Heart left ventricle (tissue), 16 donors: ENCODE data around the gene GPR160. TPM values are rescaled to one million over a fixed set of nuclear protein-coding genes. Genes with fewer than 3 reads are reported as not detected.

Experiments used
- ATAC-seq, 4 donors: fragments of 200-7000 bp; cut with Tn5 transposase; one replicate each; pipeline ENCODE4 v1.9.1; 2020 to 2022; ENCODE audit warnings: moderate library complexity in 4 of 4, mild to moderate bottlenecking in 3 of 4, moderate number of reproducible peaks in 1 of 4
- DNase-seq, 5 donors: peaks; one replicate each; pipeline ENCODE4 v3.0.0-alpha.2; 2020
- H3K27ac ChIP-seq, 12 donors: fragments of 200-600 bp; sonication (generic) in 4 of 12; one replicate each; pipeline versions ENCODE4 v1.5.0 to v1.8.0; 2016 to 2022; ENCODE audit warnings: mild to moderate bottlenecking in 2 of 12
- H3K27me3 ChIP-seq, 9 donors: fragments of 200-600 bp; sonication (generic) in 2 of 9; one replicate each; pipeline versions ENCODE4 v1.5.1 to v1.8.0; 2016 to 2022; ENCODE audit warnings: mild to moderate bottlenecking in 3 of 9
- H3K36me3 ChIP-seq, 9 donors: fragments of 200-600 bp; sonication (generic) in 2 of 9; one replicate each; pipeline versions ENCODE4 v1.5.0 to v1.8.0; 2018 to 2022; ENCODE audit warnings: mild to moderate bottlenecking in 2 of 9
- H3K4me1 ChIP-seq, 12 donors: fragments of 200-600 bp; sonication (generic) in 4 of 12; one replicate each; pipeline versions ENCODE4 v1.5.0 to v1.8.0; 2016 to 2022; ENCODE audit warnings: mild to moderate bottlenecking in 3 of 12
- H3K4me3 ChIP-seq, 12 donors: fragments of 200-600 bp; sonication (generic) in 4 of 12; one replicate each; pipeline versions ENCODE4 v1.5.0 to v1.8.0; 2017 to 2022; ENCODE audit warnings: mild to moderate bottlenecking in 9 of 12, moderate library complexity in 4 of 12
- H3K9me3 ChIP-seq, 12 donors: fragments of 200-600 bp; sonication (generic) in 4 of 12; one replicate each; pipeline versions ENCODE4 v1.5.0 to v1.8.0; 2016 to 2022; ENCODE audit warnings: mild to moderate bottlenecking in 1 of 12
- POLR2A ChIP-seq, 2 donors: fragments of 450-650 bp; IDR thresholded peaks; one replicate each; pipeline ENCODE4 v1.6.1; 2017; ENCODE audit warnings: antibody characterized with exemption in 2 of 2, mild to moderate bottlenecking in 2 of 2, moderate library complexity in 2 of 2
- WGBS, 4 donors: extraction: QIAGEN DNeasy Blood & Tissue Kit in 2 of 4; methylation state at CpG; one replicate each; pipeline versions ENCODE4 v1.1.5 to v1.1.7; 2013 to 2018; 5-methylcytosine and 5-hydroxymethylcytosine counted together
- intact Hi-C, 10 donors: fragments of 100-400 bp; cut with DNase I; formaldehyde crosslinking; loops; one replicate each; pipeline versions ENCODE4 v1.11.1 to v1.14.2; 2022
- long read RNA-seq, 3 donors: library from polyadenylated mRNA; unstranded; transcript quantifications; one replicate each; pipeline ENCODE4 v2.0.0, GENCODE V29; 2020 to 2021
- polyA plus RNA-seq, 2 donors: library from polyadenylated mRNA; stranded (reverse); fragments of 200-250 nt; gene quantifications; one replicate each; pipeline ENCODE4 v1.2.3, GENCODE V29; 2013
- total RNA-seq, 9 donors: library from RNA; depleted of rRNA in 2 of 9; stranded (reverse); fragments of >200 nt in 2 of 9; fragmentation: NEBNext Ultra II Directional in 3 of 9; extraction: Animal tissue kit (Norgen Biotek cat#: 25700) in 3 of 9; gene quantifications; one replicate each; pipeline versions ENCODE4 v1.1.0 to v1.2.4, GENCODE V29; 2016 to 2023
- TF ChIP-seq, protein P1 (sequence below), 12 donors: fragments of 200-600 bp; sonication (generic) in 4 of 12; IDR thresholded peaks; one replicate each; pipeline versions ENCODE4 v1.5.0 to v1.8.0; 2018 to 2022; ENCODE audit warnings: antibody characterized with exemption in 12 of 12, mild to moderate bottlenecking in 5 of 12
- donor health status: ischemic (EF 13 %, LVEDD 7.1; RV severe dilation, severe dysfunction).
- donor health status: healthy with polysubstance abuse.
- donor health status: DM: no; HTN: yes; CAD: no.
- donor health status: DM: no; HTN: no; CAD: no.
- donor health status: ischemic (EF 25% LVEDD 6.9; RV normal size, moderate dysfunction).
- donor health status: ischemic (EF 25% LVEDD 5.7; RV mildly dilated, moderate dysfunction).
- donor health status: healthy.
- donor health status: DM: yes; HTN: yes; CAD: no.
- donor health status: ischemic (EF 35%, LVEDD 5.7; RV mildly dilated, moderate dysfunction).
- donor health status: nonischemic (EF 11% LVEDD 7.7; RV severe dilation, severe dysfunction).
- donor health status: DM: yes; HTN: yes; CAD: no.
- donor health status: PGD.
- donor health status: ischemic (EF 29% LVEDD 5.4; RV normal size, mild dysfunction).
- donor health status: nonischemic (EF 23%, LVEDD 6.1; RV moderate dilation, normal function).

Gene GPR160, protein sequence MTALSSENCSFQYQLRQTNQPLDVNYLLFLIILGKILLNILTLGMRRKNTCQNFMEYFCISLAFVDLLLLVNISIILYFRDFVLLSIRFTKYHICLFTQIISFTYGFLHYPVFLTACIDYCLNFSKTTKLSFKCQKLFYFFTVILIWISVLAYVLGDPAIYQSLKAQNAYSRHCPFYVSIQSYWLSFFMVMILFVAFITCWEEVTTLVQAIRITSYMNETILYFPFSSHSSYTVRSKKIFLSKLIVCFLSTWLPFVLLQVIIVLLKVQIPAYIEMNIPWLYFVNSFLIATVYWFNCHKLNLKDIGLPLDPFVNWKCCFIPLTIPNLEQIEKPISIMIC
- total RNA-seq, result 1 to 10 TPM in 4 of 9 donors, under 1 TPM in 5; 0.28 to 2.6 (median 0.99) TPM
- polyA plus RNA-seq, result under 1 TPM; 0.65 to 1.00 TPM
- long read RNA-seq, donor 1, partial matches to known transcripts, result 0 of 2 reads
- long read RNA-seq, donor 1, other reads (novel, unspliced or antisense), result 0 of 2 reads
- long read RNA-seq, donor 2, result 0 reads
- long read RNA-seq, donor 3, partial matches to known transcripts, result 0 of 2 reads
- long read RNA-seq, donor 3, other reads (novel, unspliced or antisense), result 1 of 2 reads

DNA sequence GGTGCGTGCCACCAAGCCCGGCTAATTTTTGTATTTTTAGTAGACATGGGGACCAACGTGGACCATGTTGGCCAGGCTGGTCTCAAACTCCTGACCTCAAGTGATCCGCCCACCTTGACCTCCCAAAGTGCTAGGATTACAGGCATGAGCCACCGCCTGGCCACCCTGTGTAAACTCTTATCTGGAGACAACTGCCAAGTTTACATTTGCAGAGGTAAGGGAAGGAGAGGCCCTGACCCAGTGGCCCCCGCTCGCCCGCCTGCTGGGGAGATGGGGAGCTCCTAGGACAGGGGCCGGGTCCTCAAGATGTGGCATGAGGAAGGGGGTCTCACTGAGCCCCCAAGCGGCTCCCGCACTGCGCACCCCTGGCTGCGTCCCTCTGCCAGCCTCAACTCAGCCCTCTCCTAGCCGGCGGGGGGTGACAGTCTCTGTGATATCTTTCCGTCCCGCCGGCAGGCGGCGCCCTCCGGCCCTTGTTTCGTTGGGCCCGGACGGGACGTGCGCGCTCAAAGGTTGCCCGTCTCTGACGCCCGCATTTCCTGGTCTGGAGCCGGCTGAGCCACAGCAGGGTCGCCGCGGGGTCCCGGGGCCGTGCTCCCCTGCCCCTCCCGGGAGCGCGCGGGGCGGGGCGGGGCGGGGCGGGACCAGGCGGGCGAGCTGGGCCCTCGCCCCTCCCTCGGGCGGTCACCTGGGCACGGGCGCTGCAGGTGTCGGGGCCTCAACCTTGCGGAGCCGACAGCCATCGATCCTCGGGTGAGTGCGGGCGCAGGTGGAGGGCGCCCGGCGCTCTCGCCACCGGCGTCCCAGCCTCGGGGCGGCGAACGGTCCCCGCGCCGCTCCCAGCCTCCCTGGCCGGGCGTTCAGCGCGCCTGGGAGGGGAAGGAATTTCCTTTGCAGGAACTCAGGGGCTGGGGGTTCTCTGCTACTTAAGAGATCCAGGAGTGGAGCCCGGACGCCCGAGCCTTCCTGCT is at the start of gene GPR160:
Gene GPR160, plus strand, starts transcription at position 533 of the 971 bp plus-strand sequence. CDS start 45,978 bp downstream, outside the sequence.
- DNase-seq, result peak; percentile 60 to 91 (median 76)
- peak within 1 kb of the TSS in 2 of 12 donors; percentile 14 to 30 for H3K27ac ChIP-seq
- WGBS, 4 donors, result 4 to 18% (median 8%) methylated on average over 18 to 78 of the region's 78 CpGs

DNA sequence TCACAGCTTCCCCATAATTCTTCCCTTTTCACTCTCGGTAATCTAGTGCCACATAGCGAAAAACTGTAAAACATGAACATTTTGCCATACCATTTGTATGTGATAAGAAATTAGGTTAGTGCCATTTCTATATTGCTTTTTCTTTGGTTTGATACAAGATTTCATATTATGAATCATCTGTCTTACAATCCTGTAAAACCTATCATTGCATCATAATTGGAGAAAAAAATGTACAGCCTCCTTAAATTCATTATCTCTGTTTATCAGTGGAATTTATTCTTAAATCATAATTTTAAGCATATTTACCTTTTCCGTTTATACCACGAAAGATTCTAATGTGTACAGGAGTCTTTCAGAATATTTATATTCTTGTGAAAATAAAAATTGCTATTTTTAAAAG is 47.4 kb upstream of the GPR160 start:
- Histone ChIP-seq H3K4me3 (no peak overlapping the region), H3K27ac (no peak overlapping the region), H3K9me3 (no peaks in the 10 kb centered on the region), H3K27me3 (no peaks in the 10 kb centered on the region), H3K4me1 (peaks cover 0 to 31% (median 6%) of the 10 kb centered on the region in 12 donors), H3K36me3 (peaks cover 0 to 100% (median 95%) of the 10 kb centered on the region in 9 donors)
- 96 to 98% (median 97%) methylated on average over 4 of the region's 4 CpGs for WGBS, 4 donors
- no peak for DNase-seq
- ATAC-seq, result no peak
- intact Hi-C loops, result loop anchor here in 1 of 10 donors (10.0 kb wide), 1 partner anchor 184 kb away; no protein-coding TSS in a partner anchor
- TF ChIP-seq, protein P1, sequence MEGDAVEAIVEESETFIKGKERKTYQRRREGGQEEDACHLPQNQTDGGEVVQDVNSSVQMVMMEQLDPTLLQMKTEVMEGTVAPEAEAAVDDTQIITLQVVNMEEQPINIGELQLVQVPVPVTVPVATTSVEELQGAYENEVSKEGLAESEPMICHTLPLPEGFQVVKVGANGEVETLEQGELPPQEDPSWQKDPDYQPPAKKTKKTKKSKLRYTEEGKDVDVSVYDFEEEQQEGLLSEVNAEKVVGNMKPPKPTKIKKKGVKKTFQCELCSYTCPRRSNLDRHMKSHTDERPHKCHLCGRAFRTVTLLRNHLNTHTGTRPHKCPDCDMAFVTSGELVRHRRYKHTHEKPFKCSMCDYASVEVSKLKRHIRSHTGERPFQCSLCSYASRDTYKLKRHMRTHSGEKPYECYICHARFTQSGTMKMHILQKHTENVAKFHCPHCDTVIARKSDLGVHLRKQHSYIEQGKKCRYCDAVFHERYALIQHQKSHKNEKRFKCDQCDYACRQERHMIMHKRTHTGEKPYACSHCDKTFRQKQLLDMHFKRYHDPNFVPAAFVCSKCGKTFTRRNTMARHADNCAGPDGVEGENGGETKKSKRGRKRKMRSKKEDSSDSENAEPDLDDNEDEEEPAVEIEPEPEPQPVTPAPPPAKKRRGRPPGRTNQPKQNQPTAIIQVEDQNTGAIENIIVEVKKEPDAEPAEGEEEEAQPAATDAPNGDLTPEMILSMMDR (IDR thresholded peaks at IDR 0.05), result no peak
- no peak for TF ChIP-seq POLR2A (IDR thresholded peaks at IDR 0.05)

More for the DNA sequence above, at the start of gene GPR160:
- peak in 3 of 4 donors; percentile 87 to 89 (median 88) for ATAC-seq
- peaks cover 0 to 18% (median 10%) of the 10 kb centered on the region in 12 donors for H3K4me1 ChIP-seq
- H3K36me3 ChIP-seq, result no peaks in the 10 kb centered on the region
- peaks cover 0 to 36% (median 14%) of the 10 kb centered on the region in 9 donors for H3K27me3 ChIP-seq
- peak in 1 of 2 donors; percentile 19 for TF ChIP-seq POLR2A (IDR thresholded peaks at IDR 0.05)
- TF ChIP-seq, protein P1 (IDR thresholded peaks at IDR 0.05), result peak; percentile 54 to 78 (median 64)
- intact Hi-C loops, result loop anchor here in 1 of 10 donors (5.0 kb wide), 1 partner anchor 175 kb away; no protein-coding TSS in a partner anchor
- H3K4me3 ChIP-seq, result peak within 1 kb of the TSS; percentile 42 to 85 (median 70)
- H3K9me3 ChIP-seq, result no peaks in the 10 kb centered on the region

DNA sequence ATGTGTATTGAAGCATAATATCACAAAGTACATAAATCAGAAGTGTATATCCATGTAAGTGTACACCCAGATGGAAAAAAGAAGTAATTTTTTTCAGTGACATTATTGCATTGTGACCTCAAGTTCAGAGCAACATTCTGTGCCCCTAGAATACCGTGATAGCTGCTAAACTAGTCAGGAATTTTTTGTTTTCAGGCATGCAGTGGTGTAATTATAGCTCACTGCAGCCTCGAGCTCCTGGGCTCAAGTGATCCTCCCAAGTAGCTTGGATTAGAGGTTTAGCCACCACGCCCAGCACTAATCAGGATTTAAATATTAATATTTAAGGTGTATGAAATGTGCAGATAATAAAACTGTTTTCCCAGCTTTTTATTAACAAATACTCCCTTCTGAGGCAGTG is 45.6 kb upstream of the GPR160 start:
- peak in 3 of 4 donors; percentile 37 to 80 (median 59) for ATAC-seq
- H3K4me1 ChIP-seq, result peaks cover 0 to 36% (median 7%) of the 10 kb centered on the region in 12 donors
- H3K36me3 ChIP-seq, result peaks cover 0 to 99% (median 93%) of the 10 kb centered on the region in 9 donors
- no peak for DNase-seq
- 30 to 44% (median 39%) methylated on average over 3 of the region's 3 CpGs for WGBS, 4 donors
- H3K27me3 ChIP-seq, result no peaks in the 10 kb centered on the region
- H3K27ac ChIP-seq, result peak overlapping the region in 4 of 12 donors; percentile 6 to 42 (median 26)
- H3K4me3 ChIP-seq, result no peak overlapping the region
- no peaks in the 10 kb centered on the region for H3K9me3 ChIP-seq
- intact Hi-C loops, result loop anchor here in 1 of 10 donors (10.0 kb wide), 1 partner anchor 183 kb away; no protein-coding TSS in a partner anchor
- no peak for TF ChIP-seq POLR2A (IDR thresholded peaks at IDR 0.05)
- TF ChIP-seq, protein P1 (IDR thresholded peaks at IDR 0.05), result no peak
